ENCODE measurements around the gene TEX44. TPM values are rescaled to one million over a fixed set of nuclear protein-coding genes. Genes with fewer than 3 reads are reported as not detected.
A peak's percentile ranks its signal among the peaks of the same experiment; 100 is the strongest.

Gene TEX44
- total RNA-seq, 1 donor from 2014 or later = not detected

DNA sequence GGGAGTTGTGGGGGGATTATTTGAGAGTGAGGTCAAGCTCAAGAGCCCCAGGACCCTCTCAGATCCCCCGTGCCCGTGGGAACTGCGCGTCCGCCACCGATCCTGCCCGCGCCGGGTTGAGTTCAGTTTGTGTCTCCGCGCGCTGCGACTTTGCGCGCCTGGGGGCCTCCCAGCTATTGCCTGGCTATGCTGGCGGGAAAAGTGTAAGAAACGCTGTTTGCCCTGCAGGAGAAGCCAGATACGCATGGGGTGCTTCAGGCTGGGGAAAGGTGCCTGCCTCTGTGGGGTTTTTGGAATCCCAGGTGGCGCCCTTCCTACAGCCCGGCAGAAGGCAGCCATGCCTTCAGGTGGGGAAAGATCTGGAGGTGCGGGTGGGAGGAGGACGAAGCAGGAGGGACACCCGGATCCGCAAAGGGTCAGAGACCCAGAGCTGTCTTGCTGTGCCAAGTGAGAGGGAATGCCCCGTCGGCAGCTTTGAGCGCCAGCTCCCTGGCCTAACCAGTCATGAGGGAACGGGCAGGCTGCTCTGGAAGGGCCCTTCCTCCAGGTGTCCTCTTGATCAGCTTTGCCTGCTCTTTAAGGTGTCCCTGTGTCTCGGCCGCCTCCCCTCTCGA, 22.5 kb downstream of the TEX44 start:
- peak overlapping the region; percentile 53 for H3K4me3 ChIP-seq (ENCODE audit: low read depth, low read length)
- DNase-seq (ENCODE audit: low read depth) = no peak
- TF ChIP-seq, protein P1, sequence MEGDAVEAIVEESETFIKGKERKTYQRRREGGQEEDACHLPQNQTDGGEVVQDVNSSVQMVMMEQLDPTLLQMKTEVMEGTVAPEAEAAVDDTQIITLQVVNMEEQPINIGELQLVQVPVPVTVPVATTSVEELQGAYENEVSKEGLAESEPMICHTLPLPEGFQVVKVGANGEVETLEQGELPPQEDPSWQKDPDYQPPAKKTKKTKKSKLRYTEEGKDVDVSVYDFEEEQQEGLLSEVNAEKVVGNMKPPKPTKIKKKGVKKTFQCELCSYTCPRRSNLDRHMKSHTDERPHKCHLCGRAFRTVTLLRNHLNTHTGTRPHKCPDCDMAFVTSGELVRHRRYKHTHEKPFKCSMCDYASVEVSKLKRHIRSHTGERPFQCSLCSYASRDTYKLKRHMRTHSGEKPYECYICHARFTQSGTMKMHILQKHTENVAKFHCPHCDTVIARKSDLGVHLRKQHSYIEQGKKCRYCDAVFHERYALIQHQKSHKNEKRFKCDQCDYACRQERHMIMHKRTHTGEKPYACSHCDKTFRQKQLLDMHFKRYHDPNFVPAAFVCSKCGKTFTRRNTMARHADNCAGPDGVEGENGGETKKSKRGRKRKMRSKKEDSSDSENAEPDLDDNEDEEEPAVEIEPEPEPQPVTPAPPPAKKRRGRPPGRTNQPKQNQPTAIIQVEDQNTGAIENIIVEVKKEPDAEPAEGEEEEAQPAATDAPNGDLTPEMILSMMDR (conservative IDR thresholded peaks at IDR 0.05; ENCODE audit: low read depth, low read length) = no peak

GRCh38 chr2:231616296-231616695, 23.6 kb downstream of the TEX44 start:
- no peak overlapping the region for H3K4me3 ChIP-seq (ENCODE audit: low read depth, low read length)
- TF ChIP-seq, protein P1 (conservative IDR thresholded peaks at IDR 0.05; ENCODE audit: low read depth, low read length) = no peak
- DNase-seq (ENCODE audit: low read depth) = no peak

DNA sequence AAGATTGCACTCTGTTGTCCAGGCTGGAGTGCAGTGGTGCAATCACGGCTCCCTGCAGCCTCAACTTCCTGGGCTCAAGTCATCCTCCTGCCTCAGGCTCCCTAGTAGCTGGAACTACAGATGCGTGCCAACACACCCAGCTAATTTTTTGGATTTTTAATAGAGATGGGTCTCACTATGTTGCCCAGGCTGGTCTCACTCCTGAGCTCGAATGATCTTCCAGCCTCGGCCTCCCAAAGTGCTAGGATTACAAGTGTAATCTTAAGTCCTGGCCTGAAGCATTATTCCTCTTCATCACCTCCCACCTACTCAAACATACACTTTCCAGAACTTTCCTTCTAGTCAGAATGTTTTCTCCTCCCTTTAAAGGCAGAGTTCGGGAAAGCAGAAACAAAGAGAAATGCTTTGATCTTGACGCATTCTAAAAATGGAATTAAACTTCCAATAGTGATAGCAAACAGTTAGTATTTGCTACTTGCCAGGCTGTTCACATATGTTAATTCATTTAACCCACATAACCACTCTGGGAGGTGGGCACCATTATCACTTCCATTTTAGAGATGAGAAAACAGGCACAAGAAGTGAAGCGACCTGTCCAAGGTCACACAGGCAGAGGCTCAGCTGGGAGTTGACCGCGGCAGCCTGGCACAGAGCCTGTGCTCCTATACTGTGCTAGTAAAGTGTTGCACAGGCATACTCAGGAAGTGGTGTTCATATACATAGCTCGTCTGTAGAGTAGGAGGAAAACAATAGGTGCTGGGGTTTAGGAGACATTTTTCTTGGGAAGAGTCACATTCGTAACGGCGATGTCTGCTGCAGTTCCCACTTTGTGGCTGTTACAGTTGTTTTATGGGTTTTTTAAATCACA, 24.6 kb downstream of the TEX44 start:
- no peak for DNase-seq (ENCODE audit: low read depth)
- TF ChIP-seq, protein P1 (conservative IDR thresholded peaks at IDR 0.05; ENCODE audit: low read depth, low read length) = no peak
- no peak overlapping the region for H3K4me3 ChIP-seq (ENCODE audit: low read depth, low read length)

DNA sequence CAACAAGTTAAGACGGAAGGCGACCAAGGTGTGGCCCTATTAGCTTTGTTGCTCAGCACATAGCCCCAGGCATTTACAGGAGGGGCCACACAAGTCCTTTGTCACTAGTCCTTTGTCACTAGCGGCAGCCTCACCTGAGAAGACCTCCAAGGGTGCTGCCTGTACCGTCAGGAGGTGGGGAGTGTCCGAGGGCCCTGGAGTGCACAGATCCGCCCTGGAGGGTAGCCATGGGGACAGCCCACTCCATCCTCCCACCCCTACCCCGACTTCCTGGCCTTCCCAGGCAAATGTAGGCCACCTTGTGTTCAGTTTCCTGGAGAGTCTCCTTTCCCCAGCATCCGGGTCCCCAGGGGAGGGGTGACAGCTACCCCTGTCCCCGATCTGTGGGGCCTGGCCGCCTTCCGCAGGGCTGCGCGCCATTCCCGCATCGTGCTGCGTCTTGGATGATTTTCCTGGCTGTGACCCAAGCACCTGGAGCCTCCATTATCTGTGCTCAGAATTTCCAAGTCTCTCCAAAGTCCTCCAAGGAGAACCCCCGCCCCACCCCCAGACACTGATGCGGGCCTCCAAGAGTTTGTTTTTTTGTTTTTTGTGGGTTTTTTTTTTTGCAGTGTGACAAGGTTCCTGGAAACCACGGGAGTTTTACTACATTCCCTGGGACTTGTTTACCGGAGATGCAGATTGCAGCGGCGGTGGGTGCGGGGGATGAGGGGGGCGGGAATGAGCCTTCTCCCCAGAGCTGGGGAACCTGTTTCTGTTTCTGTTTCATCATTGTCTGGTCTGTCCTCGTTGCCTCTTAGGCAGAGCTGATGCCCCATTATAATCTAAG, 28.6 kb downstream of the TEX44 start:
- no peak for DNase-seq (ENCODE audit: low read depth)
- TF ChIP-seq, protein P1 (conservative IDR thresholded peaks at IDR 0.05; ENCODE audit: low read depth, low read length) = no peak

DNA sequence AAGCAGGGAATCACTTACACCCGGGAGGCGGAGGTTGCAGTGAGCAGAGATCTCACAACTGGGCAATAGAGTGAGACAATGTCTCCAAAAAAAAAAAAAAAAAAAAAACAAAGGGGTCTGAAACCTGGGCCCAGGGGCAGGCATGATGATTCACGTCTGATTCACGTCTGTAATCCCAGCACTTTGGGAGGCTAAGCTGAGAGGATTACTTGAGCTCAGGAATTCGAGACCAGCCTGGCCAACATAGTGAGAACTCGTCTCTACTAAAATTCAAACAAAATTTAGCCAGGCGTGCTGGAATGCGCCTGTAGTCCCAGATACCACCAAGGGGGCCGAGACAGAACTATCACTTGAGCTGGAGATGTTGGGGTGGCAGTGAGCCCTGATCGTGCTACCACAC, 30.3 kb downstream of the TEX44 start:
- no peak overlapping the region for H3K4me3 ChIP-seq (ENCODE audit: low read depth, low read length)
- TF ChIP-seq, protein P1 (conservative IDR thresholded peaks at IDR 0.05; ENCODE audit: low read depth, low read length) = no peak
- no peak for DNase-seq (ENCODE audit: low read depth)

More for the DNA sequence above, 28.6 kb downstream of the TEX44 start:
- no peak overlapping the region for H3K4me3 ChIP-seq (ENCODE audit: low read depth, low read length)

DNA sequence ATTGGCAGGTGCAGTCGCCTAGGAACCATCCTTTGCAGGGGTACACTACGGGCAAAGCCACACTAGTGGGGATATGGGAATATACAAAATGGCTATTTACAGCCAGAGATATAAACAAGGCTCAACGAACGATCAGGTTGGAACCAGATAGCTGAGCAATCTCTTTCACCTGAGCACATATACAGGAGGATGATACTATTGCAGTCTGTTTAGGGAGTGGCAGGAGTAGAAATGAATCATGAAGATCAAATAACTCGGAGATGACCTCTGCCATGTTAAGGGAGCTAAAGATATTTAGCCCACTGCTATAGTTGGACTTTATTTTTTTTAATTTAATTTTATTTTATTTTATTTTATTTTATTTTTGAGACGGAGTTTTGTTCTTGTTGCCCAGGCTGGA, 33.8 kb downstream of the TEX44 start:
- no peak overlapping the region for H3K4me3 ChIP-seq (ENCODE audit: low read depth, low read length)
- TF ChIP-seq, protein P1 (conservative IDR thresholded peaks at IDR 0.05; ENCODE audit: low read depth, low read length) = no peak
- no peak for DNase-seq (ENCODE audit: low read depth)
